HG03108 (cell line): ENCODE results near the gene SPACA9.

ENCODE experiments used
- ATAC-seq: cut with Tn5 transposase; IDR thresholded peaks from one replicate; pipeline ENCODE4 v1.9.1; 2021; ENCODE audit warnings: moderate library complexity; ENCODE audit not compliant: unreplicated experiment

Gene SPACA9

DNA sequence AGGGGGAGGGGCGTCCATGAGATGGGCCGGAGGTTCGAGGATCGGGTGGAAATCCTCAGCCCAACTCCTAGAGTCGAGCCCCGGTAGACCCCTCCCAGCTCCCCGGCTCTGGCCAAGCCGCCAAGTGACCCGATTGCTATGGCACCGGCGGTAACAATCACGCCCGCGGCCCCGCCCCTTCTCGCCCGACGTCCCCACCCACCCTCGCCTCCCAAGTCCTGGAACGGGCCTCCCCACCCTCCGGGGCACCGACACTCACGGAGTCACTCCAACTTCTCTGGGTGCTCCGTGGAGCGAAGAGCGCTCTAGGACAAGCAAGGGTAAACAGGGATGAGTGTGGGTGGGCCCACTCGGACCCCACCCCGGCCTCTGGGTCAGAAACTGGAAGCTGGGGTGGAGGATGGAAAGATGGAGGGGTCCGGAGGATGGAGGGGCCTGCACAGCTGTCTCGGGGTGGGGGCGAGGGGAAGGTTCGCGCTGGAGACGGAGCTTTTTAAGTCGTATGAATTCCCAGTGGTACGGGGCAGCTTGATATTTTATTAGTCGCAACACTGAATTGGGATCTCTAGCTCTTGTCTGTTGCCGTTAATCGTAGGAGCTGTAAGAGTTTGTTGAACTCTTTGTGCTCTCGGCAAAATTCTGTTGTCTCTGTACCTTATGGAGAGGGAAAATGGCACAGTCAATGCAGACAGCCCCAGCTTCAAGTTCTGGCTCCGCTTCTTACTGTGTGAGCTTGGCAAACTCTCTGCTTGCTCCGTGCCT is at the start of gene SPACA9:
SPACA9 (plus strand) TSS at position 204 of the 762 bp plus-strand sequence. CDS start 5,050 bp downstream, outside the sequence.
- no peak for ATAC-seq

- no peak for ATAC-seq
Measured at GRCh38 chr9:132832171-132832881, 46.4 kb upstream of the SPACA9 start.

DNA sequence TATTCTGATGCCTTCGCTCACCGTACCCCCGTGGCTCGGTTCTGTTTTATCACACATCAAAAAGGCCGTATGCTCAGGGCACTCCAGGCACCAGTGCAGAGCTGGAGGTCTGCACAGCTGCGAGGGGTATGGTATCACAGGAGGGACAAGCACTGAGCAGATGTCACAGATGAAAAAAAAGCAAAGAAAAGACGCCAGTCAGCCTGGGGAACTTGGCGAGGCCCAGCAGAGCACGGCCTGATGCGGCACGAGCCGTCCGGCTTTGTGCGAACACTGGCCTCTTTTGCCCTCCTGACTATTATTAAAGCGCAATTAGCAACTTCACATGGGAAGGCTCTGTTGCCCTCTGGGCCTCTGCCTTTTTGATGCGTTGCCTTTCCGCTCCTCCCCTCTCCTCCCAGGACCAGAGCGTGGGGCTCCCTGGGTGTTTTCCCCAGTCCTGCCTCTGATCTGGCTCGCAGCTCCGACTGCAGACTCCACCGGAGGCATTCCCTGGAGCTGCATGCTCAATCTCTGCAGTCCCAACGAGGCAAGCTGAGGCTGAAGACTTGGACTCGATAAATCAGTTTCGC is 45.1 kb upstream of the SPACA9 start:
- no peak for ATAC-seq

- no peak for ATAC-seq
Measured at GRCh38 chr9:132834343-132834742, 44.4 kb upstream of the SPACA9 start.

DNA sequence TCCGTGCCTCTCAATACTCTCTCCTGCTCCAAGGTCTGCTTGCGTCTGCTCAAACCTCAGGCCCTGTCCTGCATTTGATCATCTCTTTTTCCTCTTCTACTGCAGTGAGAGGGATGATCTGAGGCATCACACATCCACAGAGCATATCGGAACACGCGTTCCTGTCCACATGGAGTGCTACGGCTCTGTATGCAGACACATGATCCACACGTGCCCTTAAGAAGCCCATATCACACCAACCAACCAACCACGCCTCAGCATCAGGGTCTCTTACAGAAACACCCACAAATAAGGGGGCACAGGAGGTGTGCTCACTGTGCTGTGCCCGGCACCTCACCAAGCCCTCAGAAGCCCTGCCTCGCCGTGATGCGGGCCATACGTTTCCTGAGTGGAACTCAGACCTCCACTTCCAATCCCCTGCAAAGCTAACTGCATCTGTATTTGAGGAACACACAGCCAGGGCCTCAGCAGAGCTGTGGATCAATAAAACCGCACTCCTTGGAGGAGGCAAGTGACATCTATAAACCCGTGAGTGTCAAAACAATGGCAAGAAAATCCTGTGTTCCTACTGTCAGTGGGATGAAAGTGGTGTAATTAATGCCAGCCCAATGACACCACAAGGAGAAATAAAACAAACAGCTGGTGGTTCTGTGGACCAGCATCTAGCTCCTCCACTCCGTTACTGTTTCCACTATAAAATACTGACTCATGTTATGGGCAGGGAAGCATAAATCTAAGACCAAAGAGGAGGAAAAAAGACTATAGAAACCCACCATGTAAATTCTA is 41.0 kb upstream of the SPACA9 start:
- ATAC-seq: no peak

DNA sequence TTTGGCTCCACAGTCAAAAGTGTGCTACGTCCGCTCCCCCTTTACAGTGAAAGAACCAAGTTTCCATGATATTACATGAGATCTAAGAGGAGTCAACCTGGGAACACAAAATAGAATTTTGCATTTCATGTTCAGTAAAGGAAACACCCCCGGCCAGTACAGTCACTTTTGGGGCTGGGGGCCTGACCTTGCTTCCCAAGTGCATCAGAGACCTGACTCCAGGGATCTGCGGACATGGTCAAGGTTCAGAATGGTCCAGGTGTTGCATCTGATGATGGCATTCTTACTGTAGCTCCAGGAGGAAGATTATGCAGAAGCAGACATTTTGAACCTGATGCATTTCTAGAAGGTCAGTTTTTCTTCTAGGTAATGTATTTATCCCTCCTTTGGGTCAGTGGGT is 40.4 kb upstream of the SPACA9 start:
- ATAC-seq: no peak

DNA sequence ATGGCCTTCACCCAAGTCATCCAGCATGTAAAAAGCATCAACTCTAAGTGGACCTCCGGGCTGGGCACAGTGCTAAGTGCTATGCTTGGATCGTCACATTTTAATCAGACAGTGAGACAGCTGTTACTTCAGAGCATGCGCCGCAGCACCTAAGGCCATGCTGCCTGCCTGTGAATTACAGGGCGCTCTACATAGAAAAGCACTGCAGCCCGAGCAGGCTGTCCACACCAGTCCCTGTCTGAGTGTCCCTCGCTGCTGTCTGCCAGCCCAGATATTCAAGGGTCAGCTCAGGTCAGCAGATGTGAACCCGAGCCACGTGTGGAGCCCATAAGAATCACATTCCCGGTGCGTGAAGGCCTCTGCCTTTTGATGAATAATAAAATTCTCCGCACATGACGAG is 37.7 kb upstream of the SPACA9 start:
- ATAC-seq: no peak

GRCh38 chr9:132842124-132843044 is 36.3 kb upstream of the SPACA9 start:
- ATAC-seq: no peak

DNA sequence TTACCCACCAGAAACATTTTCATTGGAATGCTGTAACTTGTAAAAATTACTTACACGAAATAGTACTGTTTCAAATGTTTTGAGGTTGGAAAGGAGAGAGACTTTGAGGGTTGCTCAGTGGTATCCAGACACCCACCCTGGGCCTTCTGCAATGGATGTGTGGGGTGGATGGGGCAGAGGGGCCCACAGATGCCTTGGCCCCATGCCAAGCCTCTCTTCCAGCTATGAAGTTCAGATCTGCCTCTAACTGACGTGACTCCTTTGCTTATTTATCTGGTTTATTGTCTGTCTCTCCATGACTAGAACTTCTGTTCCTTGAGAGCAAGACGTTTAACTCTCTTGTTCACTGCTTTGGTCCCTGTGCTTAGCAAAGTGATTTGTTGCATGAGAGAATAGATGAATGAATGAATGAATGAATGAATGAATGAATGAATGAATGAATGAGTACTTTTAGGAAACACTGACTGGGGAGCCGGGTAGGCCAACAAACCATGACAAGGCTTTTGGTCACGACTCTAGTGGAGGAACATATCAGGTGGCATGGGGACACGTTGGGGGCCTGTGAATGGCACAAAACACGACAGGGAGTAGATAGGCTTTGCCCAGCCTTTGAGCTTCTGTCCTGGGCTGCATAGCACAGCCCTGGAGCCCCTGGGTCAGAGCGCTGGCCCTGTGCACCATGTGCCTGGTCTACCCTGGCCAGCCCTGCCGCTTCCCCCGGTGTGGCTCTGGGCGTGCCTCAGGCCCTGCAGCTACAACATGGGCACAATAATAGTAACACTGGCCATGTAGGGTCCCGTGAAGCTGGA is 32.4 kb upstream of the SPACA9 start:
- ATAC-seq: no peak

DNA sequence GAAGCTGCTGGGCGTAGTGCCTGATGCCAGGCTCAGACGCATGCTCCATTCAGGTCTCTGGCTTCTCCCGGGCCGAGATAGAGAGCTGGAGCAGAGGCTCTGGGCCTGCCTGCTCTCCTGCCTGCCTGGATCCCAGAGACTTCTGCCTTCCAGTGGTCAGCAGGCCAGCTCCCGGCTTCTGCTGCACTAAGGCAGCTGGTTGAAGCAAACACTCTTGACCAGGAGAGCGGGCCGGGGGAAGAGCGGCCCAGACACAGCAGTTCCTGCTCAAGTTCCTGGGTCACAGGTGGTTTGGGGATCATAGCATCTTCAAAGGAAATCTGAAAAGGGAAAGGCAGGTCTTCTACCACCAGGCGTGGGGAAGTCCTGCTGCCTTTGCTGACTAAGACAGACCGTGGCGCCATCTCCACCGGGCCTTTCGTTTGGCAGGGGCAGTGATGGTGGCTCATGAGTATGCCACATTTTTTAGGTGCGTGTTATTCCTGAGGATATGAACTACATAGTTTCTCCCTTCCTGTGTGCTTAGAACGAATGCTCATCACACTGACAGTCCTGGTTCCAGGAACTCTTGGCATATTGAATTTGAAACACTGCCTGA is 31.7 kb upstream of the SPACA9 start:
- no peak for ATAC-seq

- no peak for ATAC-seq
Measured at GRCh38 chr9:132849185-132849706, 29.5 kb upstream of the SPACA9 start.

GRCh38 chr9:132853482-132853881 is 25.2 kb upstream of the SPACA9 start:
- no peak for ATAC-seq

DNA sequence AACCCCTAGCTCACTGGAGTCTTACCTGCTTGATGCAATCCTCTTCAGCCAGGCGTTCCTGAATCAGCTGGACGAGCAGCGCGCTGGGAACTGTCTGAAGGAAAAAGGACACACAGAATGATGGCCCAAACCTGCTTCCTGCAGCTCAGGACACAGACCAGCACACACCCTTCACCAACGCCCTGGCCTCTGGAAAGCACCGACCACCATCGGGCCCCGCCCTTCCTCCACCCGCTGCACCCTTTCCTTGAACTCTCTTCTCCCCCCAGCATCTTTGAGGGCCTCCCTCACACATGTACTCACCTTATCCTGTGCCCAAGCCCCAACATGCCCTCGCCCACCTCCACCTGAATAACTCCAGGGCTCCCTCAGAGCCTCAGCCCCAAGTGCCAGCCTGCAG is 23.9 kb upstream of the SPACA9 start:
- no peak for ATAC-seq

GRCh38 chr9:132855904-132856303 is 22.8 kb upstream of the SPACA9 start:
- no peak for ATAC-seq

DNA sequence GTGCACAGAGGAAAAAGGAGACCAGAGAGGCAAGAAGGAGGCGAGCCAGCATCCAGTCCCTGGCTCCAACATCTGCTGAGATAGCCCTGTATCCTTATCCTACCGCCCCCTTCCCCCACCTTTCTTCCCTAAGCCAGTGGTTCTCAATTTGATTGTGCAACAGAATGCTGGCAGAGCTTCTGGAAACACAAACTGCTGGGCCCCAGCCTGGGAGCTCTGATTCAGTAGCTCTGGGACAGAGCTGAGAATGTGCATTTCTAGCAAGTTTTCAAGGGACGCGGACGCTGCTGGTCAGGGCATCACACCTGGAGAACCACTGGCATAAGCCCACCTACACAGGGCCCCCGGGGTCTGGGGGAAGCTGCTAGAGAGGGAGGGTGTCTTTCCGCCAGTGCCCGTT is 21.7 kb upstream of the SPACA9 start:
- ATAC-seq: no peak

DNA sequence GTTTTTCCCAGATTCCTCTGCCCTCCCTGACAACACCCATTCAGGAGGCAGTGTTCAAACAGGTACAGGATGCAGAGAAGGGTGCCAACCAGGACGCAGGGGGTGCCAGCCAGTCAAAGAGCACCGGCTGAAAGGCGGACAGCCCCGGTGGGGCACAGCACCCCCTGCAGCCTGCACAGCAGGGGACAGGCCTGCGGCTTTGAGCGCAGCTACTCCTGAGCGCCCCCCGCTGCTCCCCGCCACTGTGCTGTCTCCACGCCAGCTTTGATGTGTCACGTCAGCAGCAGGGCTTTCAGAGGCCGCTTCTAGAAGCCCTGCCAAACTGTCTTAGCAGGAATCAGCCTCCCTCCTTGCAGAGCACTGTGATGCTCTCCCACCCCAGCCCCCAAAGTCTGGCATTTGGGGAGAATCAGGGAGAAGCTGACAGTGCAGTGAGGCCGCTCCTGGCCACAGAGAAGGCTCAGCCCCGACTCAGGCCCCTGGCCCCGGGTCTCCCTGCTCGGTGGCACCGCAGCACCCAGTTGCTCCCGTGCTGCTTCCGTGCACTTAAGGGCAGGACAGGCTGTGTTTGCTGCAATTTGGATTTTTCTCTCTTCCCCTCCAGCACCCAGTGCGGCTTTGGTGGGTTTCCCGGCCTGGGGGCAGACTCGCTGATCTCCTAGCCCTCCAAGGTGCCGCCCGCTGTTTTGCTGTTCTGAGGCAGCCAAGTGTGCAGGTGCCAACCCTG is 20.9 kb upstream of the SPACA9 start:
- ATAC-seq: no peak

DNA sequence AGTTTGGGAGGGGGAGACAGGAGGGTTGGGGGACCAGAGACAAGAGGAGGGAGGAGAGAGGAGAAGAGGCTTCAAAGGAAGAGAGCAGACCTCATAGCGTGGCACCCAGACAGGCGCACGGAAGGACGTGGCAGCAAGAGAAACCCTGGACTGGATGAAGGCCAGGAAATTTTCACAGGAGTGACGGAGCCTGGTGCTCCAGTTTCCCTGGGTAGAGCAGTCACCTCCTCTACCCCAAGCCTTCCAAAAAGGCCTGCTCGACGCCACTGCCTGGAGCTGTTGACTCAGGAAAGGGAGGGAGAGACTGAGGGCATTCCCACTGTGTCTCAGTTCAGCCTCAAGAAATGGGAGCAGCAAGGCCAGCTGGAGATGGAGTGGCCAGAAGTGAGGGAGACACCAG is 19.9 kb upstream of the SPACA9 start:
- no peak for ATAC-seq

DNA sequence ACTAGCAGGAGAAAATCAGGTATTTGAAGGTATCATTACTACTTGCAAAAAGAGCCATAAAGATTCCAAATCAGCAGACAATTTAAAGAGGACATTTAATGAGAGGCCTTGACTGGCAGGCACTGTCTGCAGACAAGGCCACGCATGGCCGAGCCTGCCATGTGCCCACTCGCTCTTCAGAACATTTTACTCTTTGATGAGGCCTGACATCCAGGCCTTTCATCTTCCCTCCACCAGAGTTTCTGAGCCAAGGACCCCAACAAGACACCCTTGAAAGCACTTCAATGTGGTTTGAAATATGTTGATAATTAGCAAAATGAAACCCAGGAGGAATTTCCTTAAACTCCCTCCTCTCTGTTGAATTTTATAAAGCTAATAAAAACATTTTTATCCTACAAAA is 17.0 kb upstream of the SPACA9 start:
- no peak for ATAC-seq
